Neutrophil (primary cell): ENCODE data around the gene CETP.

Experiments
- H3K27ac ChIP-seq: fragments of 200-600 bp; sonication (generic); 2 replicates; pipeline ENCODE4 v1.5.1; 2016; ENCODE audit warnings: mild to moderate bottlenecking, moderate library complexity
- H3K27me3 ChIP-seq: fragments of 200-600 bp; sonication (generic); 2 replicates; pipeline ENCODE4 v1.6.0; 2016; ENCODE audit warnings: mild to moderate bottlenecking
- H3K36me3 ChIP-seq: fragments of 200-600 bp; sonication (generic); 2 replicates; pipeline ENCODE4 v1.5.1; 2017
- H3K4me1 ChIP-seq, 2 experiments: fragments of 200-600 bp in 1 of 2; sonication (generic) in 1 of 2; 1 replicate in 1 of 2; 2 replicates in 1 of 2; pipeline versions ENCODE4 v1.5.1 to v1.6.1; 2013 to 2016; ENCODE audit warnings: low read depth in 1 of 2, low read length in 1 of 2, mild to moderate bottlenecking in 1 of 2, moderate library complexity in 1 of 2; ENCODE audit not compliant: control insufficient read depth in 1 of 2, insufficient read depth in 1 of 2
- H3K4me3 ChIP-seq, 2 experiments: fragments of 200-600 bp in 1 of 2; sonication (generic) in 1 of 2; 1 replicate in 1 of 2; 2 replicates in 1 of 2; pipeline ENCODE4 v1.5.1; 2013 to 2016; ENCODE audit warnings: low read depth in 1 of 2, low read length in 1 of 2, mild to moderate bottlenecking in 1 of 2, moderate library complexity in 1 of 2
- H3K9me3 ChIP-seq: fragments of 200-600 bp; sonication (generic); 2 replicates; pipeline ENCODE4 v1.5.1; 2016
- CTCF ChIP-seq: fragments of 200-600 bp; sonication (generic); IDR thresholded peaks from 2 replicates; pipeline ENCODE4 v1.5.1; 2016; ENCODE audit warnings: antibody characterized with exemption

The CETP gene

GRCh38 chr16:56981729-56982271 is 20.1 kb downstream of the CETP start:
- Histone ChIP-seq H3K27ac (no peak overlapping the region), H3K9me3 (no peaks in the 10 kb centered on the region), H3K4me3 (no peak overlapping the region), H3K27me3 (no peaks in the 10 kb centered on the region), H3K4me1 (peaks cover 10 to 26% of the 10 kb centered on the region in 2 experiments), H3K36me3 (no peaks in the 10 kb centered on the region)
- TF ChIP-seq CTCF: no peak

DNA sequence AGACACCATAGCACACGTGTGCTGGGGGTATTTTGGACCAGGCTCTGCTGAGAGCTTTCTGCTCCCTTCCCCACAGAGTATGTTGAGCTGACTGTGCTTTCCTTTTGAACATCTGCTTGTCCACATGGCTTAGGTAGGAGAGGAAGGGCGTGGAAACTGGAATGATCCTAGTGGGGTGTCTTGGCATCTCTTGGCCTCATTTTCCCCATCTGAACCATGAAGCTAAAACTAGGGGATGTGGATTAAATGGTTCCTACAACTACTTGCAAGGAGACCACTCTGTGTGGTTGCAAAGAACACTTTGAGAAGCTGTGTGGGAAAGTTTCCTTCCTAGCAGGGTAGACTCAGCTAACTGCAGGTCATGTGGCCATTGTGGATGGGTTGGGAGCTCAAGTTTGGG is 20.9 kb downstream of the CETP start:
- no peaks in the 10 kb centered on the region for H3K27me3 ChIP-seq
- no peaks in the 10 kb centered on the region for H3K9me3 ChIP-seq
- TF ChIP-seq CTCF: no peak
- no peak overlapping the region for H3K27ac ChIP-seq
- no peaks in the 10 kb centered on the region for H3K36me3 ChIP-seq
- H3K4me3 ChIP-seq: no peak overlapping the region
- peaks cover 6 to 20% of the 10 kb centered on the region in 2 experiments for H3K4me1 ChIP-seq

GRCh38 chr16:56983211-56983751 is 21.5 kb downstream of the CETP start:
- Histone ChIP-seq H3K27me3 (no peaks in the 10 kb centered on the region), H3K4me3 (no peak overlapping the region), H3K27ac (no peak overlapping the region), H3K9me3 (no peaks in the 10 kb centered on the region), H3K4me1 (peaks cover 4 to 18% of the 10 kb centered on the region in 2 experiments), H3K36me3 (no peaks in the 10 kb centered on the region)
- TF ChIP-seq CTCF: no peak

GRCh38 chr16:56984639-56985038 is 22.9 kb downstream of the CETP start:
- no peak for TF ChIP-seq CTCF
- Histone ChIP-seq H3K4me1 (peaks cover 17 to 21% of the 10 kb centered on the region in 2 experiments), H3K9me3 (no peaks in the 10 kb centered on the region), H3K36me3 (no peaks in the 10 kb centered on the region), H3K4me3 (no peak overlapping the region), H3K27me3 (no peaks in the 10 kb centered on the region), H3K27ac (no peak overlapping the region)

DNA sequence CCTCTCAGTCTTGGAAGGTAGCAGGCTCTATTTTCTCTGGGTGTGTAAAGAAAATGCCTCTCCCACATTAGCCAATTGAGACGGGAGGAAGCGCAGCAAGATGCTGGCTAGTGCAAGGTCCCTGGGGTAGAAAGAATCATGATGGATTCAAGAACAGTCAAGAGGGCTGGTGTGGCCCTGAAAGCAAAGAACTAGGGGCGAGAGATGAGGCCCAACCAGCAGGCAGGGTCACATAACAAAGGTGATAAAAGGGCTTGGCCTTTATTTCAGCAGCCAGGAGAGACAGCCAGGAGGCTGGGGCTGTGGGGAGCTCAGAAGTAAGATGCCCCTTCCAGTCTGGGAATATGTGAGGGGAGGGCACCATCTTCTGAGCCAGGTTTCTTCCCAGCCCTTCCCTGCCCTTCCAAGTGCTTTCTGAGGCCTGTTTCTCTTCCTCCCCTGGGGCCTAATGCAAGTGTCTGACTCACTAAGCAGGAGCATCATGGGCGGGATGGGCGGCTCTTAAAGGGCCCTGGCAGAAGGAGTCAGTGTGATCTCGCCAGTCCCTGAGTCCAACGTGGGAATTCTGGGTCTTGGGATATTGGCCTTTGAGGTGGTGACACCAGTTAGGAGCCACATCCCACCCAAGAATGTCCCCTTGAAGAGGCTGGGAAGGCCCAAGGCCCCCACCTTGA is 23.7 kb downstream of the CETP start:
- Histone ChIP-seq H3K4me3 (no peak overlapping the region), H3K36me3 (no peaks in the 10 kb centered on the region), H3K9me3 (no peaks in the 10 kb centered on the region), H3K27ac (no peak overlapping the region), H3K27me3 (no peaks in the 10 kb centered on the region), H3K4me1 (peaks cover 22 to 24% of the 10 kb centered on the region in 2 experiments)
- TF ChIP-seq CTCF: no peak
